Body of pancreas (tissue), 4 donors: ENCODE data around the gene OSBPL10.

Source experiments
- CTCF ChIP-seq, 7 experiments: fragments of 450-650 bp in 4 of 7; fragments of 200-600 bp in 3 of 7; sonication (generic) in 3 of 7; IDR thresholded peaks; one replicate each; pipeline ENCODE4 v1.5.1; 2016 to 2019; ENCODE audit warnings: antibody characterized with exemption in 7 of 7
- POLR2A ChIP-seq, 3 donors: fragments of 450-650 bp; IDR thresholded peaks; one replicate each; pipeline ENCODE4 v1.6.1; 2016; ENCODE audit warnings: antibody characterized with exemption in 3 of 3, mild to moderate bottlenecking in 2 of 3

- peak in 1 of 7 experiments; percentile 5 for TF ChIP-seq CTCF (IDR thresholded peaks at IDR 0.05)
- TF ChIP-seq POLR2A (IDR thresholded peaks at IDR 0.05) = no peak
Observed at GRCh38 chr3:31639828-31640227, 341.2 kb downstream of the OSBPL10 start.
